Fibroblast of skin of left quadriceps (primary cell): ENCODE results near the gene KRTAP6-1.

ENCODE experiments used
- DNase-seq, 2 experiments: peaks; one replicate each; pipeline ENCODE4 v3.0.0-alpha.2; 2013; ENCODE audit warnings: low read depth in 2 of 2

Gene KRTAP6-1, protein sequence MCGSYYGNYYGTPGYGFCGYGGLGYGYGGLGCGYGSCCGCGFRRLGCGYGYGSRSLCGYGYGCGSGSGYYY

DNA sequence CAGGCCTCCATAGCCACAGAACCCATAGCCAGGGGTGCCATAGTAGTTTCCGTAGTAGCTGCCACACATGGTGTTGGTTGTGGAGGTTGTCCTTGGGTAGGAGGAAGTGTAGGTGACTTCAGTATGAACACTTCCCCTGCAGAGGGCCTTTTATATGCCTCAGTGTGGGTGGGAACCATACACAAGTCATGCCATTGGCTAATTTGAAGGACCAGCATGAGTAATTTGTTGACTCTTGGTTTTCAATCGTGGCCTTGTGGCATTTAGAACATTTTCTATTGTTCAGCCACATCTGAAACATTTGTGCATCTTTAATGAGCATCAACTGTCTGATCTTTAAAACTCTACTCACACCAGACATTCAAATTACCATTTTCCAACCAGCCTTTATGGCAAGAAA lies at the start of gene KRTAP6-1:
Gene KRTAP6-1 (minus strand): TSS at position 95 of the 400 bp plus-strand sequence. CDS start 26 bp downstream, at position 69.
- no peak for DNase-seq

DNA sequence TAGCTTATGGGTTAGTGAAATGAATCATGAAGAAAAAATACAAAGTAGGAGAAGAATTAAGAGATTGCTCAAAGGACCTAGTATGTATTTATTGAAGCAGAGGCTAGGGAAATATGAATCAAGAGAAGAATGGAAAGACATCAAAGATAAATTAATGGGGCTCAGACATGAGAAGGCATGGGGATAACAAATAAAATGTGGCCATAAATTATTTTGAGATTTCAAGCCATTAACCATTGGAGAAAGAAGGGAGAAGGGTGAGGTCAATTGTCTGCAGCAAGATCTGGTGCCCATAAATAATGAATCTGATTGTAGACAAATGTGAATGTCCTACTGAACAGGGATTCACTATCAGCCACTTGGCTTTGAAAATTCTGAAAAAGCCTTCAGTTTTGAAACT lies 39.2 kb upstream of the KRTAP6-1 start:
- DNase-seq: no peak

DNA sequence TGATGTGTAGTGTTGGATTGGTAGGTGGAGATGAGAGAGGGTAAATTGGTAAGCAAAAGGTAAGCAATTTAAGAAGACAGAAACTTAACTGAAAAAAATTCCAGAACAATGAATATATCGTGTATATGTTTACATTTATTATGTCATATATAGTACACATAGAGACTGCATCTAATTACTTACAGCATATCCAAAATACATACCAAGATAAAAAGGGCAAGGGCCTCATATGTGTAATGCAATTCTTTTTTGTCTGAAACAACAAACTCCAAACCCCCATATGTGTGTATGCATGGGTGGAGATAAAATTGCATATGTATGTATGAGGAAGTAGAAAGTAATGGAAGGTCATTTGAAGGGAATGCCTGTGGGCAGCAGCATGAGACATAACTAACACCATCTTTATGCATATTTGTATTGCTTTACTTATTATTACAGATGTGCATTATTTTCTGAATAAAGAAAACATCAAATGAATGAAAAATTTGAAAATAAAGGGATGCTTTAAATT lies 33.2 kb upstream of the KRTAP6-1 start:
- no peak for DNase-seq

- DNase-seq: no peak
These were observed 28.8 kb upstream of the KRTAP6-1 start, which contains the start of gene KRTAP20-3 for GRCh38 chr21:30642564-30642963. Gene KRTAP20-3, plus strand, starts transcription at chr21:30642864.

DNA sequence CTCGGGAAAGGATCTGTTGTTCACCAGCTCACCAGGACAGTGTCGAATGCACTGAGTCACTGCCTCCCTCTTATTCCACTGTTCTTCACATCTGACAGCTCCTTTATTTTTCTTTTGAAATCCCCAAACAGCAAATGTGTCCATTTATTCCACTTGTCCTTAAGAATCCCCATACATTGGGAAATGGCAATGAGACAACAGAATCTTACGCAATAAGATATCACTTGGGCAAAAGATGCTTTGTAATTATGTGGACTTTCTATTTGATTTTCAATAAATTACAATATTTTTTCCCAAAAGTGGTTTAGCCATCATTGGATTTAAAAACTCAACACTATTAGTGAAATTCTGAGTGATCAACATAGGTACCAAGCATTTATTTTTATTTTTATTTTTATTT lies 25.0 kb upstream of the KRTAP6-1 start:
- no peak for DNase-seq

DNA sequence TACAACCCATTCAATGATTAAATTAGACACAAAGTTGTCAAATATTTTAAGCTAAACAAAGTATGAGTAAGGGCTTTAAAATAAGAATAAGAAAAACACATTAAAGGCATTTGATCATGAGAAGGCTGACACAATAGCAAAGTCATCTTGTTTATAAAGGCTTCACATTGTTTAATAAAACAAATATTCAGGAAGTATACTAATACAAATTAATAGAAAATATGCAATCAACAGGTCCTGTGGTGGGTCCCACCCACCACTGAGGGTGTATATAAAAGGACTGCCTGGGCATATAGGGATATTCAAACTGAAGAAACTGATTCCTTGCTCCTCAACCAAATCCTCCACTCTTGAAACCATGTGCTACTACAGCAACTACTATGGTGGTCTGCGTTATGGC lies 21.2 kb upstream of the KRTAP6-1 start, which contains the start of gene KRTAP20-2:
Gene KRTAP20-2 (plus strand): TSS at position 301 of the 400 bp plus-strand sequence. CDS start 58 bp downstream, at position 359.
- DNase-seq: no peak

GRCh38 chr21:30629200-30629599 lies 15.5 kb upstream of the KRTAP6-1 start:
- no peak for DNase-seq

GRCh38 chr21:30628109-30628508 lies 14.4 kb upstream of the KRTAP6-1 start:
- DNase-seq: no peak

DNA sequence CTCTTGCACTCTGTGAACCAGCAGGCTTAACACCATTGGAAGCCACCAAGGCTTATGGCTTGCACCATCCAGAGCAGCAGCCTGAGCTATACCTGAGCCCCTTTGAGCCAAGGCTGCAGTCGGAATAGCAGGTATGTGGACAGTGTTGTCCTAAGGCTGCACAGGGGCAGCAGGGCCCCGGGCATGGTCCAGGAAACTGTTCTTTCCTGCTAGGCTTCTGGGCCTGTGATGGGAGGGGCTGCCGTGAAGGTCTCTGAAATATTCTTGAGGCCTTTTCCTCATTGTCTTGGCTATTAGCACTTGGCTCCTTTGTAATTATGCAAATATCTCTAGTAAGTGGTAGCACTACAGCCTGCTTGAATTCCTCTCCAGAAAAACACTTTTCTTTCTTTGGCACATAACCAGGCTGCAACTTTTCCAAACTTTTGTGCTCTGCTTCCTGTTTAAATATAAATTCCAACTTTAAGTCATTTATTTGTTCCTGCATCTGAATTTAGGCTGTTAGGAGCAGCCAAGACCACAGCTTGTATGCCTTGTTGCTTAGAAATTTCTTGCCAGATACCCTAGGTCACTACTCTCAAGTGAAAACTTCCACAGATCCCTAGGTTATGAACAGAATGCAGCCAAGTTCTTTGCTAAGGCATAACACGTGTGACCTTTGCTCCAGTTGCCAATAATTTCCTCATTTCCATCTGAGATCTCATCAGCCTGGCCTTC lies 11.9 kb upstream of the KRTAP6-1 start:
- no peak for DNase-seq

DNA sequence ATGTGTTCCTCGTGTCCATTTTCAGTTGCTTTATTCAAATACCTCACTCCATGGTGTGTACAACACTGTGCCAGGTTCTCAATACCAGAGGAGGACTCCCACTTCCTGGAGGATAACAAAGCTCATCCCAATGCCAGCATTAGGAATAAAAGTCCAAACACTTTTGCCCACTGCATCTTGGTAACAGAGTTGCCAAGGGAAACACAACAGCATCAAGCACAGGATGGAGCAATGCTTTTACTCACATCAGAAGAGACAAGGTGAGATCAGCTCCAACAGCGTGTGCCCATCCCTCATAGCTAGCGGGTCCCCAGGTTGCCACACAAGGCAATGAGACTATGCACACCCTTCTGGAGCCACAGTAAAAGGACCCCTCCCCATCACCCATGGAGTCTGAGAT lies 9.6 kb upstream of the KRTAP6-1 start:
- DNase-seq: no peak

- DNase-seq: no peak
These were observed 6.8 kb upstream of the KRTAP6-1 start, which contains the start of gene KRTAP20-4 for GRCh38 chr21:30620522-30620921. Gene KRTAP20-4, plus strand, starts transcription at chr21:30620627.

- DNase-seq: no peak
These were observed 6.3 kb upstream of the KRTAP6-1 start for GRCh38 chr21:30620080-30620479.

- no peak for DNase-seq
These were observed 2.4 kb upstream of the KRTAP6-1 start, which contains the start of gene KRTAP20-1 for GRCh38 chr21:30616125-30616524. Gene KRTAP20-1, plus strand, starts transcription at chr21:30616425. Its CDS starts 30 bp downstream, at chr21:30616455.

GRCh38 chr21:30615199-30615598 lies 1.5 kb upstream of the KRTAP6-1 start:
- no peak for DNase-seq

DNA sequence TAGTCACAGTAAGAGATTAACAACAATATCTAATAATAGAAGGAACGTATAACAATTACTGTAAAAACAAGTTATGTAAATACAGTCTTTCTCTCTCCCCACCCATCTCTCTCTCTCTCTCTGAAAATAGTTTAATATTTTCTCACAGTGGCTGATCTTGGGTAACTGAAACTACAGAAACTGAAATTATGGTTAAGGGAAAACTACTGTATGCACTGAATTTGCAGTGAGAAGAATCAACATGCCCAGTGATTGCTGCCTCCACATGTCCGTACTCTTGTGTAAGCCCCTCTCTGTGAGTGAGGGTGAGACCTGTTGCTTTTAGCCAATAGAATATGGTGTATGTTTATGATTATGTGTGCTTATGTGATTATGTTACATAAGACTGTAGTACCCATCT lies 1.6 kb downstream of the KRTAP6-1 start:
- DNase-seq: no peak

GRCh38 chr21:30605968-30606367 lies 7.8 kb downstream of the KRTAP6-1 start:
- DNase-seq: no peak

- DNase-seq: no peak
These were observed 12.9 kb downstream of the KRTAP6-1 start, which contains the start of gene KRTAP22-1 for GRCh38 chr21:30600787-30601186. Gene KRTAP22-1, plus strand, starts transcription at chr21:30601087.

- DNase-seq: no peak
These were observed 14.9 kb downstream of the KRTAP6-1 start, which contains the start of gene KRTAP6-2 for GRCh38 chr21:30598802-30599201. Gene KRTAP6-2, minus strand, starts transcription at chr21:30598902. Its CDS starts 28 bp downstream, at chr21:30598874.

- no peak for DNase-seq
These were observed 21.6 kb downstream of the KRTAP6-1 start, which contains the start of gene KRTAP6-3 for GRCh38 chr21:30592140-30592539. Gene KRTAP6-3, plus strand, starts transcription at chr21:30592440. Its CDS starts 6 bp downstream, at chr21:30592446.

GRCh38 chr21:30590297-30590696 lies 23.4 kb downstream of the KRTAP6-1 start, which contains the start of gene KRTAP22-2:
Gene KRTAP22-2, minus strand, starts transcription at chr21:30590397.
- no peak for DNase-seq

DNA sequence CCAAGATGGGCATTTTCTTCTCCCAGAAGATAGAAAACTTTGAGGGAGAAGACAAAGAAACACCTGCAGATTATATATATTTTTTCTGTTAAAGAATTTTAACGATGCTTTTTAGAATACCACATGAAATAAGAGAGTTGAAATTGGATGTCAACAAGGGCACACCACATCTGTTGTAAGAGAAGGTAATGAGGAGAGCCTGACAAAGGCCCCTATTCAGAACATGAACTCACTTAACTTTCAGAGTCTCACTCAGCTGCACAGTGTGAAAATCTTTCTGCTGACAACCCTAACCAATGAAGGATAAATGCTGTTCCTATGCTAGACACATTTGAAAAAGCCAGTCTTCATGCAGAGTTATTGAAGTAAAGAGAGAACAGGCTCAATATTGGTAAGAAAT lies 30.9 kb downstream of the KRTAP6-1 start:
- no peak for DNase-seq

DNA sequence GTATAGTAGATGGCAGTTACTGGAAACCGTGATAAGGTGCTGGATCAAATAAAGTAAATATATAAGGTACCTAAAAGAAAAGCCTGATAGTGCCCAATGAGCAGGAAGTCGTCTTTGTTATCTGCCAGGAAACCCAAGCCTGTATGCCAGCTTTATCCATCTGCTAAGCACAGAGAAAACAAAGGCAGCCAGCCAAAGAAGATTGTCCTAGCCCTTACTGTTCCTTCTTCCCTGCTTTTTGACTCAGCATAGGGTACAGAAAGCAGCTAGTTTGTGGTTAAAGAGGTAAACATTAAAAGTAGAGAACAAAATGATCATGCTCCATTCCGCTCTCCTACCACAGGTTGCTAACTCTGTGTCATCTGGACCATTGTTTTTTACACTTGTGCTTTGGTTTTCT lies 33.6 kb downstream of the KRTAP6-1 start:
- DNase-seq: no peak

- no peak for DNase-seq
These were observed 34.4 kb downstream of the KRTAP6-1 start for GRCh38 chr21:30579346-30579745.
